8988T (cell line): Measurements from ENCODE around the gene MXD4.

ENCODE experiments used
- DNase-seq: peaks from one replicate; pipeline ENCODE4 v3.0.0; 2011

MXD4 gene

DNA sequence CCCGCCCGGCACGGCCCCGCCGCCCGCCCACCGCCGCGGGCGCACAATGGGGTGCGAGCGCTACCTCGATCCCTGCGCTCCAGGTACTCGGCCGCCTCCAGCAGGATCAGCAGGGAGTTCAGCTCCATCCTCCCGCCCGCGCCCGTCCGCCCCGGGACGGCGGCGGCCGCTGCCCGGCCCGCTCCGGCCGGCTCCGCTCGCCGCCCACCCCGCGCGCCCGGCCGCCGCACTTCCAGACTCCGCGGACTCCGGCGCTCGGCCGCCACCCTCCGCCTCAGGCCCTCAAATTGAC is at the start of gene MXD4:
Gene MXD4 (minus strand): TSS at position 257 of the 292 bp plus-strand sequence. CDS start 129 bp downstream, at position 128.
- no peak for DNase-seq

DNA sequence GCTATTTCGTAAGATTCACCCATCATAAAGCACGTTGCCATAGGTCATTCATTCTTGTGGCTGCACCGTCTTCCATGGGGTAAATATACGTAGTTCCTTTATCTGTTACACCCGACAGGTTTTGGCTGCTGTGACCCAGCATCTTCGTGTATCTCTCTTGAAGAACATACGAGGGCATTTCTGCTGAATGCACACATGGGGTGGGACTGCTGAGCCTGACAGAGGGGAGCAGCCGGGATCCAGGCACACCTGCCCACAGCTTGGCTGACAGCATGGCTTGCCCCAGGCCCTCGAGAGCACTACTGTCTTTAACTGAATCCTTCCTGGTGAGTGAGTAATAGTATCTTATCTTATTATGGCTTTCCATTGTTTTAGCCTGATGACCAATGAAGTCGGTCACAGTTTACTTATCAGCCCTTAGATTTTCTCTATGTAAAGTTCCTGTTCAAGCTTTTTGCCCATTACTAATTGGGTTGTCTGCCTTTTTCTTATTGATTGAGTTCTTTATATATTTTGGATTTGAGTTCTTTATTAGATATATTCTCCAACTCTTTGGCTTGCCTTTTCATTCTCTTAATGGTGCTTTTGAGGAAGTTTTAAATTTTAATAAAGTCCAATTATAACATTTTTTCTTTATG is 45.0 kb upstream of the MXD4 start:
- DNase-seq = no peak

DNA sequence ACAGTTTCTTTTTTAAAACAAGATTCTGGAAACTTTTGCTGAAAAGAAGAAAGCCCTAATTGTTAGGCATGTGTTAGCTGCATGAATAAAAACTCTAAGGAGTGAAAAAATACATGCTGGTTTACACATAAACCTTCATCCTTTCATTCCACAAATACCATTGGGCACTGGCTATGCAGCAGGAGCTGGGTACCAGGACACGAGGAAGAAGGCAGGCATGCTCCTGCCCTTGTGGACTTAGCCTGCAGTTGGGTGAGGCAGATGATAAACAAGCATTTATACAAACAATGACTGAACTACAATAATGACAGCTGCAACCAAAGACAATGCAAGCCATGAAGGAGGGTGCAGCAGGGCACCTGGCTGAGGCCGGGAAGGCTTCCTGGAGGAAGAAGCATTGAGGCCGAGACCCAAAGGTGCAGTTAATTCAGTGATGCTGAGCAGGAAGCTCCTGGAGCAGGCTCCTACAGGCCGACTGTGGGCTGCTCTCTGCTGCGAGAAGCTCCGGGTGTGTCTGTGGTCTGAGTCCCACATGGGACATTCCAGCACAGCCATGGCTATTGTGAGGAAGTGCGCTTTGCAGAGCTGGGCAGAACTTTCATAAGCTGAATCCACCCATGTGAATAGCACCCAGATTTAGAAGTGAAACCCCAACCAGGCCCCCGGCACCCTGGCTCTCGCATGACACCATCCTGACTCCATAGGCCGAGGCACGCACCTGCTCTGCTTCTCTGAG is 44.0 kb upstream of the MXD4 start:
- DNase-seq = no peak

- no peak for DNase-seq
These were observed 43.1 kb upstream of the MXD4 start for GRCh38 chr4:2304877-2305561.

GRCh38 chr4:2304321-2304876 is 42.5 kb upstream of the MXD4 start:
- no peak for DNase-seq

DNA sequence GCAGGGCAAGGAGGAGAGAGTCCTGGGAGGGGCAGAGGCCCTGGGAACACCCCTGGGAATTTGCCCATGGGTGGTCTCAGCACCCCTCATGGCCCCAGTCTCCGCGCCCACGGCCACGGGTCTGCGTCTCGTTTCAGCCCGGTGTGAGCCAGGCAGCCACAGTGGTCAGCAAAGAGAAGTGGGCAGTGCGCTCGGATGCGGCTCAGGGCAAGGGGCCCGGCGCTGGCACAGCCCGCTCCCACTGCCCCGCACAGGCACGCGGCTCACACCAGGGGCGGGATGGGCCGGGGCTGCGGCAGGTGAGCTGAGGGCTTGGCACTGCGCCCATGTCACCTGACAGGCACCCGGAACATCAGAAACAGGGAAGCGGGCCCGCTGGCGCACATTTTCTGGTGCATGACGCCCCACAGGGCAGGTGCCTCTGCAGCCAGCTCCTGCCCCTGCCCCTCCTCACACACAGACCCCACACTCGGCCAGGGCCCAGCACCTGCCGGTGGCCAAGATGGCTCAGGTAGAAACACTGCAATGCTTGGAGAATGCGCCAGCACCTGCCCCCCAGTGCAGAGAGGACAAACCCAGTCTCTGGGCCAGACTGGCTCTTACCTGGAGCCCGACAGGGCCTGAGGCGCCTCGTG is 41.9 kb upstream of the MXD4 start:
- no peak for DNase-seq

GRCh38 chr4:2303121-2303685 is 41.3 kb upstream of the MXD4 start:
- DNase-seq = no peak

- no peak for DNase-seq
These were observed 40.6 kb upstream of the MXD4 start for GRCh38 chr4:2302387-2303119.

DNA sequence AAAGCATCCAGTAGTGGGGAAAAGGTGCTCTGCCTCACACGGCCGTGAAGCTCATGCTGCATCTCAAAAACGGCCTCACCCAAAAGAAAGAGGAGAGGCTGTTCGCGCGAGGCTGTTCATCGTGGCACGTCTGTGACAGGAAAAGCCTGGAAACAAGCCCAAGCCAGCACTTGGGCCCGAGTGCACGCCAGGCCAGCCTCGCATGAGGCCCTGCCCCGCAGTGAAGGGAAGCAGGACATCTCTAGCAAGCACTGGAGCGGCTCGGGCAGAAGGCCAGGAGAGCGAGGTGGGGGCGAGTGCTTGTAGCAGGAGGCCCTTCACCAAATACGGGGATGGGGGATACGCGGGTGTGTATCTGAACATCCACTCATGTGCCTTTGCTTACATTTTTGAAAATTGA is 39.9 kb upstream of the MXD4 start:
- no peak for DNase-seq

GRCh38 chr4:2301225-2301642 is 39.3 kb upstream of the MXD4 start:
- no peak for DNase-seq

DNA sequence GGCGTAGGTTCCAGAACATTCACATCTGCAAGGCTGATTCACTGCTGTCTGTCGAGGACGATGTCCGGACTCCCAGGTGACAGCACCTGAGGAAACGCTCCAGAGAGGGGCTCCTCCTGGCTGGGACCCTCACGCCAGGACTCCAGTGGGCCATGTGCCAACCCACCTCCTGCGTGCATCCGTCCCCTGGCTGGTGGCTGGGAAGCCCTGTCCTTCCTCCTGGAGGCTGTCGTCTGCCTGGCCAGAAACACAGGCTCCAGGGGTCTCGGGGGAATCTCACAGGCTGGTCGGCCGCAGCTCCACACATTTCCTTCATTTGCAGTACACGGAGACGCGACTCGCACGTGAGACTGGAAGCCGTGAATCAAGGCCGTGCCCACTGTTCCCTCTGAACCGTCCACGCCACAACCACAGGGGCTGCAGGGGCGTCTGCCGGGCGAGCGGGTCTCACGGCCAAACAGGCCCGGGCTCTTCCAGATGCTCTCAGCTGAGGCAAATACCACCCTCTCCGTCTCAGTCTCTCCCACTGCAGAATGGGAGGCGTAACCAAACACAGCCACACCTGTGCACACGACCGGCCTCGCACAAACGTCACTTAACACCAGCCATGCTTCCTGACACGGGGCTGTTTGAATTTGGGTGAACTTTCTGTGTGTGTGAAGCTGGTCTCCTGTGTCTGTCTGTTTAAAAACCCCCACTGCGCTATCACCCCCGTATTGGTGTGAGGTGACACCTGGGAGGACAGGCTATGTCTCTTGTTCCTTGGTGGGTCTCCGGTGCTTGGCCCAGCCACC is 38.7 kb upstream of the MXD4 start:
- no peak for DNase-seq

DNA sequence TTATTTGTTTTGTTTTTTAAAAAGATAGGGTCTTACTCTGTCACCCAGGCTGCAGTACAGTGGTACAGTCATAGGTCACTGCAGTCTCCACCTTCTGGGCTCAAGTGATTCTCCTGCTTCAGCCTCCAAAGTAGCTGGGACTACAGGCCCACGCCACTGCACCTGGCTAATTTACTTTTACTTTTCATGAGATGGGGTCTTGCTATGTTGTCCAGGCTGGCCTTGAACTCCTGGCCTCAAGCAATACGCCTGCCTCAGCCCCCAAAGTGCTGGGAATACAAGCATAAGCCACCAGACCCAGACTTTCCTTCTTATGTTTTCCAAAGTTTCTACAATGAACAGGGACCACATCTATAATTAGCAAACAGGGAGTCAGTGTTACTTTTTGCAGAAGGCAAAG is 37.9 kb upstream of the MXD4 start:
- no peak for DNase-seq

GRCh38 chr4:2298532-2298991 is 36.7 kb upstream of the MXD4 start:
- DNase-seq = no peak

- DNase-seq = no peak
These were observed 36.0 kb upstream of the MXD4 start for GRCh38 chr4:2297606-2298531.

DNA sequence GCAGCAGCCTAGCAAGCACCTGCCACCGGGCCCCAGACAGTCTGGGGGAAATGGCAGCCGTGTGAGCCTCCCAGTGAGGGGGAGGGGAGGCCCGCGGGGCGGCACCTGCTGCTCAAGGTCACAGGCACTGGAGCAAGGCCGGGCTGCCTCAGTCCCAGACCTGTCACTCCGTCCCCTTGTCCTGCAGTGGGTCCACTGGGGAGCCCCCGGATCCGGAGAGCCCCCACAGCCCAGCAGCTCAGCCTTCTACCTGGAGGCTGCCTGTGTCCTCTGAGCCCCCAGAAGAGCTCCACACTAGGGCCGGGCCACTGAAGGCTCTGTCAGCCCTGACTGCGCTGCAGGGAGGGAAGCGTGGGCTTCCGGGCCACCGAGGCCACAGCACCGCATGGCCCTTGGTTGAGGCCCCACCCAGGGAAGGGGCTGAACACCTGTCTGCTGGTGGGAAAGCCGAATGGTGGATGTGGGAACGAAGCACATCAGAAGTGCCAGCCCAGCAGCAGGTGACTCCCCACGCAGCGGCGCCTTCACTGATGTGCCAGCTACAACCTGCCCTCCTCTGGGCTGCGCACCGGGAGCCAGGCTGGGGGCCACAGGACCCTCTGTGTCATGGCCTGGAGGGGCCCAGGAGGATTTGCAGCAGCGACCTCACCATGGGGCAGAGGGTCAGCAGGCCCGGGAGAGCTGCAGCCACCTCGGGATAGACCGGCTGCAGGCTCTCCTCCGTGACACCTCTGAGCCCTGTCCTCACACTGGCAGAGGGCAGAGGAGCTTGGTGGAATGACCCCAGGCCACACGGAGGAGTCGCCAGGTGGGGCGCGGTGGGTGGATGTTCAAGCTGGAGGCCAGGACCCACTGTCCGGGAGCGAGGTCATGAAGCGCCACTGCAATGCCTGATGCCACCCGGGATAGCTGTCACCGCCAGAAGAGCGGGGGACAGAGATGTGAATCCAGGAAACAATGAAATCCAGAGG is 35.0 kb upstream of the MXD4 start:
- no peak for DNase-seq

DNA sequence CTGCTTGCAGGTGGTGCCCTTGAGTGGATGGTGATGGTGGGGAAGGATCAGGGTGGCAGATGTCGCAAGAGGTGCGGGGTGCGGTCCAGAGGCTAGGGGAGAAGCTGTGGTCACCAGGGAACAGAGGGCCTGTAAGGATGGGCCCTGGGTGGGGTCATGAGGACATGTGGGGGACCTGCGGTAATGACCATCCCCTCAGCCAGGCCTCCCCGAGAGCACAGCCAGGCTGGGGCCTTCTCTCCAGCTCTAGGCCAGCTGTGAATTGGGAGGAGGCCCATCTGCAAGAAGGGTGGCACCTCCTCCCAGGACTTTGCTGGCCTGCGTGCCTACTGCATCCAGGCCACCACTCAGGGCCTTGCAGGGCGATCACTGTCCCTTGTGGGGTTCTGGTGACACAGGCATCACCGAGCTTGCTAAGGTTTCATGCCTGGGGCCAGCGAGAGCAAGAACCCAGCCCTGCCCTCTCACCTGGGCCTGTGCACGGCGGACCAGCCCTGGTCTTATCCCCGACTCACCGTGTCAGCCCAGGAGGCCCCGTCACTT is 34.1 kb upstream of the MXD4 start:
- no peak for DNase-seq

DNA sequence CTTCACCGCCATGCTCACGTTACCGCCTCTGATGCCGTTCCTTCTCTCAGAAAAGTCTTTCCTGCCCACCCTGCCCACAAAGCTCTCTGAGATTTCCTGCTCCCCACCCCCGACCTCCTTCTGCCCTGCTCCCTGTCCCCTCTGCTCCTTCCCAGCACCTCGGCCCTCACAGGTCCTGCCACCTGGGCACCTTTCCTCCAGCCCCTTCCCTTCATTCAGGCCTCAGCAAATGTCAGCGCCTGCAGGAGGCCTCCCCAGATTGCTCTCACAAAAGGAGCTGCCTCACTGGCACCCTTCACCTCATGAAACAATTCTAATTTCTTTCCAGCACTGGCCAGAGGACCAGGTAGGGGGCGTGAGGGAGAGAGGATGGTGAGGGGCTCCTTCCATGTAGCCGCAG is 33.6 kb upstream of the MXD4 start:
- no peak for DNase-seq

- DNase-seq = no peak
These were observed 30.8 kb upstream of the MXD4 start for GRCh38 chr4:2292646-2293108.
